ENCODE measurements around the gene CDK3.
"Not testable (repeated sequence)": the region's sequence is repeated elsewhere in the genome, so short reads cannot be mapped to it uniquely, and the experiment has no call there.

CDK3 gene

DNA sequence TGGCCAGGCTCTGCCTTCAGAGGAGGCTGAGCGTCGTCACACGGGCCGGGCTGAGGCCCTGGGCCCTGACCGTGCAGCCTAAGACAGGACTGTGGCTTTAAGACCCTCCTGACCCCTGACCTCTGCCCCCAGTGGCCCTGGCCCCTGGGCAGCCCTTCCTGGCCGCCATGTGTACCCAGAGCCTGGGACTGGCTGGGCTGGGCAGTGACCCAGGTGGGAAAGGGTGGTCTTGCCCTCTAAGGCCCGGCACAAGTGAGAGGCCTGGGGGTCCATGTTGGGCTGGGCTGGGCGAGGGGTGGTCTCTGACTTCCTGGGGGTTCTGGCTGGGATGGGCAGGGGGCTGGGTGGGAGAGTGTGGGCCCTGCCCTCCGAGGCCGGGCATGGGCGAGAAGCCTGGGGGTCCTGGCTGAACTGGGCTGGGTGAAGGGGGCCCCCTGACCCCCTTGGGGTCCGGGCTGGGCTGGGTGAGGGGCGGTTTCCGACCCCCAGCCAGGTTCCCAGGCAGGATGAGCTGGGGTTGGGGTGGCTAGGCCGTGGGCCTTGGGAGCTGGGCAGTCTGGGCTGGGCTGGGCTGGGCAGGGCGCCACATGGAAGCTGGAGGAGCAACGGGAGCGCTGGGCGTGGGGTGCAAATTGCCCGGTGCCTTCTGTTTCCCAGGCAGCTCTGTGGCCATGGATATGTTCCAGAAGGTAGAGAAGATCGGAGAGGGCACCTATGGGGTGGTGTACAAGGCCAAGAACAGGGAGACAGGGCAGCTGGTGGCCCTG lies at the start of gene CDK3:
TSS of gene CDK3 (plus strand) at position 101 of the 767 bp plus-strand sequence. CDS start at position 672, 571 bp downstream.
- peak; percentile 31 for DNase-seq

DNA sequence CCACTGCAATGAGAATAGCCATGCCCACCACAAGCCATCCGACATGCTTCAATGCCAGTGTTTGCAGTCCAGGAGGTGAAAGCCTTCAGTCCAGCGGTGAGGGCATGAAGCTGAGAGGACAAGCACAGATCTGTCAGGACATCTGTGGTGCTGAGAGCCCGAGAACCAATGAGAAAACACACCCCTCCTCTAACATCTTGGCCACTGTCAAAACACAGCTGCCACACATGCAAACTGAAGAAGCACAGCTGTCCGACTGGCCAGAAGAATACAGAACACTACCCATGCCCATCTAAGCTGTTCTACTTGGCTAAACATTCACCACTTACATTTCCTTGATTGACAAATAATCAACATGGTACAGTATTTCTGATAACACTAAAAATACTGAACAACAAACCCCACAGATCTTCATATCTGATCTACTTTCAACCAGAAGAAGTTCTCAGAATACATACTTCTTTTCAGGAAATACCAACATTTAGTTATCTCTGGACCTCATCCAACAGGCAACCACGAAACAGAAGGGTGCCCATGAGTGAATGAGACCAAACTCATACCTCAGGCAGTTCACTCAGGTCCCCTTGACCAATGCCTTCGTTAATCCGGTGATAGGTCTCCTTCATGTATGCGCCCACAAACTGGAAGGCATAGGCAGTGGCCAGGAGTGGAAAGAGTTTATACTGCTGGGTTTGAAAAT lies 49.6 kb upstream of the CDK3 start:
- peak; percentile 42 for DNase-seq

DNA sequence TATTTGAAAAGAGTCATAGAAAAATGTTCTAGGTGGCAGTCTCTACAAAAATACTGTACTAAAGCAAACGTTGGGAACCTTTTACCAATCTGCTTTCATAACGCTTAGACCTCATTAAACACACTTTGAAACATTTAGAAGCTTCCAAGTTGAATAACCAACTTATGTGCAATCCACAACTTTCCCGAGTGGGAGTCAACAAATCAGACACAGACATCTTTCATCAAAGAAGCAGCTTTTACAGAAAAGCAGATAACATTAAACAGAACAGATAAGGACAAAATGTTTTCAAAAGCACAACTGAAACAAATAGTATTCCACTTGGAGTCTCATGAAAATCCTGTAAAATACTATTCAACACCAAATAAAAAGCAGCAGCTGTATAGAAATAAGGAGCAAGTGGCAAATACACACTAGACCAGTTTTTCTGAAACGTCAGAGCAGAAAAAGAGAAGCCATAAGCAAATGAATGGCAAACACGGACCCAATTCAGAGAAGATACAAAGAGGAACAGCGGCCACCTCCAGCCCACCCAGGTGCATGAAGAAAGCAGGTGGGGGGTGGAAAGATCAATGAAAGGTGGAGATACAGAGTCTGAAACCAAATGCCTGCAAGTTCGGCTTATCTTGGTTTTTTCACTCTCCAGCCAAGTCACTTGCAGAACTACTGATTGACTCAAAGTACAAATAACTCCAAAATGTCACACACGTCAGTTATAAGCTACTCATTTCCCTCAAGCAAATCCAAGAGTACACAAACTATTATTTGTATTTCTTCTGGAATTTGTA lies 41.4 kb upstream of the CDK3 start:
- no peak for DNase-seq

DNA sequence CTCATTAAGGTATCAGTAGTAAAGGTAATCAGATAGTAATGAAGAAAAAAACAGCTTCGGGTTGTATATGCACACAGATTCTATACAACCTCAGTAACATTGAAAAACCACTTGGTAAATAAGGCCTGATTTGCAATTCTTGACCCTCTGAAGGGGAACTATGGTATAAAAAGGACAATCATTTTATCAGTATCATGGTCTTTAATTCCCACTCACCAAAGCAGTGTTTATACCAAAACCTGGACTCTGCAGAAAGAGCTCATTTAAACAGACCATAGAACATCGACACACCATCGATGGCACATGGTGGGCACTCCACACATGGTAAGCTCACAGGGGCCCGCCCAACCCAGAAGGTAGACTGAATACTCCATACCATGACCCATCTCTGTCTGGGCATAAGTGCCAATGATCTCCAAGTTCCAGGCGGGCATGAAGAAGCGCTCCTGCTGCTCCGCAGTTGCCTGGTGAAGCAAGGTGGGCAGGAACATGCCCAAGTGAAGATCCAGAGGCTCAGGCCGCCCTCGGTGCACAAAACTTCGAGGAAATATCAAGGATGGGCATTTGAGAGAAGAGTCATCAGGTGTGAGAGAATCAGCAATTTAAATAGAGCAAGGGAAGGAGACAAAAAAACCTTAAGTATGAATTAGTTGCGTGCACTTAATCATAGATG lies 40.7 kb upstream of the CDK3 start:
- no peak for DNase-seq

DNA sequence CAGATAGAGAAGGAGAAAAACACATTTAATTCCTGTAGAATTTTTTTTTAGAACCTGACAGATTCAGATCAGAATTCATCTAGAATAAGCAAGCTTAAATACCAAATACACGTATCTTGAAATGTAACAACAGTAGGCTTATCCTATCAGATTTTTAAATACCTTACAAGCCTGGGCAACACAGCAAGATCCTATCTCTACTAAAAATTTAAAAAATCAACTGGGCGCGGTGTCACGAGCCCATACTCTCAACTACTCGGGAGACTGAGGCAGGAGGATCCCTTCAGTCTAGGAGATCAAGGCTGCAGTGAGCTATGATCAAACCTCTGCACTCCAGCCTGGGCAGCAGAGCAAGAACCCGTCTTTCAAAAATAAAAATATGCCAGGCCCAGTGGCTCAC lies 35.2 kb upstream of the CDK3 start:
- no peak for DNase-seq

DNA sequence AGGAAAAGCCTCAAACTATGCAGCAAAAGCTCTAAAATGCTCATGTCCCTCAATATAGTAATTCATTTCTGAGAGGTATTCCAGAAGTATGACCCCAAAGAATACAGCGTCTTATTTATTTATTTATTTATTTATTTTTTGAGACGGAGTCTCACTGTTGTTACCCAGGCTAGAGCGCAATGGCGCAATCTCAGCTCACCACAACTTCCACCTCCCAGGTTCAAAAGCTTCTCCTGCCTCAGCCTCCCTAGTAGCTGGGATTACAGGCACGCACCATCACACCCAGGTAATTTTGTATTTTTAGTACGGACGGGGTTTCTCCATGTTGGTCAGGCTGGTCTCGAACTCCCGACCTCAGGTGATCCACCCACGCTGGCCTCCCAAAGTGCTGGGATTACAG lies 31.6 kb upstream of the CDK3 start:
- not testable (repeated sequence) for DNase-seq

DNA sequence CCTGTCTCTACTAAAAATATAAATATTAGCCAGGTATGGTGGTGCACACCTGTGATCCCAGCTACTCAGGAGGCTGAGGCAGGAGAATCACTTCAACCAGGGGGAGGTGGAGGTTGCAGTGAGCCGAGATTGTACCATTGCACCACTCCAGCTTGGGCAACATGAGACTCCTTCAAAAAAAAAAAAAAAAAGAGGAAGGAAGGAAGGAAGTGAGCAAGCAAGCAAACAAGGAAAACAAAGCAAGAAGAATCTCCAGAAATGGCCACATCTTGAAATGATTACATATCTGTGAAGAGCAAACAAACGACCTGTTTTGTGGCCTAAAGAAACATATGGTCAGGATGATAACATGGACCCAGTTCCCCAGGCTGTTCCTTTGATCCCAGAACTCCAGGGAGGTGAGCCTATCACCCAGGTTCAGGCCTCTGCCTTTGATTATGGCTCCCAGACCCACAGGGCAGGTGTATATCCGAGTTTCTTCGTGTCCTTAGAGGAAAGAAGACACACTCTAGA lies 30.6 kb upstream of the CDK3 start:
- no peak for DNase-seq

DNA sequence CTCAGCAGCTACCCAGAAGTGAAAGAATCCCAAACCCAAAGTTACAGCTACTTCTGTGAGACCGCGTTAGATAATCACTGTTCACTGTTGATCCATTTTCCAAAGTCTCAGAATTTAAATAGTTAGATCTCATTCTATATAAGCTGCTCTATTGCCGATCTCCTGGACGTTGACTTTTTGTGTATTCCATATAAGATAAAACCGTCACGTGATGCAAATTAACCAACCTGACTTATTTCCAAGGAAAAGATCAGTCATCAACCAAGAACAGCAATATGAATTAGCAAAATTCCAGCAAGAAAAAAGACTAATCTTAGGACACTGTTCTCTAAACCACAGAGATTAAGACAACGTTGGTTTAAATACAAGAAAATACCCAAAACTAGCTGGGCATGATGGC lies 30.0 kb upstream of the CDK3 start:
- no peak for DNase-seq

DNA sequence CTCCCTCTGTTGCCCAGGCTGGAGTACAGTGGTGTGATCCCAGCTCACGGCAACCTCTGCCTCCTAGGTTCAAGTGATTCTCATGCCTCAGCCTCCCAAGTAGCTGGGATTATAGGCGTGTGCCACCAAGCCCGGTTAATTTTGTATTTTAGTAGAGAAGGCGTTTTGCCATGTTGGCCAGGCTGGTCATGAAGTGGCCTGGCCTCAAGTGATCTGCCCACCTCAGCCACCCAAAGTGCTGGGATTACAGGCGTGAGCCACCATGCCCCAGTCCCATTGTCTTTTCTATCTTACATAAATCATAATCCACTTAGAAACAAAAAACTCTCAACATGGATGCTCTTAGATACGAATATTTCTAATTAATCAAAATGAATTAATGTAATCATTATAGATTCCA lies 25.5 kb upstream of the CDK3 start:
- DNase-seq: not testable (repeated sequence)

DNA sequence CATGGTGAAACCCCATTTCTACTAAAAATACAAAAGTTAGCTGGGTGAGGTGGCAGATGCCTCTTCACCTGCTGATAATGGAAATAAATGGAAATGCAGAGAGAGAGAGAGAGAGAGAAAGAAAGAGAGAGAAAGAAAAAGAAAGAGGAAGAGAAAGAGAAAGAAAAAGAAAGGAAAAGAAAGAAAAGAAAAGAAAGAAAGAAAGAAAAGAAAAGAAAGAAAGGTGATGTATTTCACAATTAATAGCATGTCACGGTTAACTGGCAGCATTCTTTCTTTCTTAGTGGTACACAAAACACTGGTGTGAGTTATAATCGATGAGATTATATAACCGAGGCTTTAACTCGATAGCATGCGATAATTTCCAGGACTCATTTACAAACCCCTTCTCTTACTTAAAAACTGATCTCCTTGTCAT lies 24.9 kb upstream of the CDK3 start:
- DNase-seq: no peak

DNA sequence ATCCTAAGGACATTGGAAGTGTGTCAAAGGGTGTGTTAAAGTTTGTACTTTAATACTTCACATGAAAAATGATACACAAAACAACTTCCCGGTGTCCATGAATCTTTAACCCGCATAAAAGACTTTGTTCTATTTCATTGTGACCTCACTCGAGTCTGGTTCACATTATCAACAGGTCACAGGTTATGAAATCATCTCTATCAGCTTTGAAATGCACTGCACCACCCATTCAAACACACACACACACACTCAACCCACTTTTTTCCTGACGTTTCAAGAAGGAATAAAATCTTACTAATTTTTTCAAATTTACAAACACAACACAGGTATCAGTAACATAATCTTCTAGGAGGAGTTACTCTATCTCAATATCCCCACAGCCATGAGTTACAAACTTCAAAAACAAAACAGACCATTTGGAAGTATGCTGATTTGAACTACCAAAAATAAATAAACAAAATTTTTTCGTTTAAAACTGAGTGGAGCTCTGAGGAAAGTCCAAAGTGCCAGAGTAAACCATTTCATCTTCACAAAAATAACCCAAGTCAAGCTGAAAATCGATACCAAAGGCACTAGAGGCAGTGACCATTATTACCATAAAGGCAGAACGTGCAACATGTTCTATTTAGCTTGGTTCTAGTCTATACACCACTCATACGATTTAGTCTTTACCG lies 24.3 kb upstream of the CDK3 start:
- no peak for DNase-seq

DNA sequence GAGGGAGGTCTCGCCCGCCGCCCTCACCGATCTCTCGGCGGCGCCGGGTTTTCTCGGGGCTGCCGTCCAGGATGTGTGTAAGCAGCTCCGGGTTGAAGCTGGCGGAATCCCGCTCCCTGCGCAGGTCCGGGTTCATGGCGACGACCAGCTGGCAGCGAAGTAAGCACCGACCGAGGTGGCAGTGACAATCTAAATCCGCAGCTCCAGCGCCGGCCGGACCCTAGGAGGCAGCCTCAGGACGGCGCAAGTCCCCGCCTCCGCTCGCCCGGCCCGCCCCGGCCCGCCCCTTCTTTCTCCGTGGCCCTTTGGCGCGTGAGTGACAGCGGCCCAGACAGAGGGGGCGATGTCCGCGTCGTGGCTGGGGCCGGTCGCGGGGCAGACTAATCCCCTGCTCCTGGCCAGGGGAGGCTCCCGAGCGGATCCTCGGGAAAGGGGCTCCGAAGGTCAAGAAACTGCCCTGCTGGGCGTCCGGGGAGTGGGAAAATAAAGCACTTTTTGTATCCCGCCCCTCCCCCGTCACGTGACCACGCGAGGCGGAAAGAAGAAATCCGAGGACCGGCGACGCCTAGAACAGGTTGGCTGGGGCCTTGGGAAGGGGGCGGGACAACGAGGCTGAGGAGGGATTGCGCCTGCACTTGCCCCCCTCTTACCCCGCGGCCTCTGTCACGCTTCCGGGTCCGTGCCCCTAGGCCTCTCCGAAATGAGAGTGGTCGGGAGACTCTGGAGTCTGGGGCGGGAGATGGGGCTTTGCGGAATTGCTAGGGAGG lies 21.5 kb upstream of the CDK3 start, which contains the start of the genes ACOX1 and TEN1:
TSS of gene ACOX1 (minus strand) at position 229 of the 767 bp plus-strand sequence. CDS start at position 136, 93 bp downstream.
TSS of gene TEN1 (plus strand) at position 303 of the 767 bp plus-strand sequence. CDS start 6,953 bp downstream, outside the sequence.
- DNase-seq: peak; percentile 99

DNA sequence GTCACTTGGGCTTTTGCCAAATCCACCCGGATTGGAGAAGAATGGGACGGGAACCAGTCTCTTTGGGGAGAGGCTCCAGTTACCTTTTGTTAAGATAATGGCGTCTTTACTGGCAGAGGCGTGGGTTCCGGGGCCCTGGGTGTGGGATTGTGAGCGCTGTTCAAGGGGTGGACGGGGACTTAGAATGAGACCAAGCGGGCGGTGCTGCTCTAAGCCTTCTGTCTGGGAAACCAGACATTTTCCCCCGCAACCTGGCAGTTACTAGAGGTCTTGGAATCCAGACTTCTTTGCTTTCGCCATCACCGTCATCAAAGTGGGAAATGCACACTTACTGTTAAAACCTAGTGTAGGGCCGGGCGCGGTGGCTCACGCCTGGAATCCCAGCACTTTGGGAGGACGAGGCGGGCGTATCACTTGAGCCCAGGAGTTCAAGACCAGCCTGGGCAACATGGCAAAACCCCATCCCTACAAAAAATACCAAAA lies 20.9 kb upstream of the CDK3 start:
- DNase-seq: no peak

DNA sequence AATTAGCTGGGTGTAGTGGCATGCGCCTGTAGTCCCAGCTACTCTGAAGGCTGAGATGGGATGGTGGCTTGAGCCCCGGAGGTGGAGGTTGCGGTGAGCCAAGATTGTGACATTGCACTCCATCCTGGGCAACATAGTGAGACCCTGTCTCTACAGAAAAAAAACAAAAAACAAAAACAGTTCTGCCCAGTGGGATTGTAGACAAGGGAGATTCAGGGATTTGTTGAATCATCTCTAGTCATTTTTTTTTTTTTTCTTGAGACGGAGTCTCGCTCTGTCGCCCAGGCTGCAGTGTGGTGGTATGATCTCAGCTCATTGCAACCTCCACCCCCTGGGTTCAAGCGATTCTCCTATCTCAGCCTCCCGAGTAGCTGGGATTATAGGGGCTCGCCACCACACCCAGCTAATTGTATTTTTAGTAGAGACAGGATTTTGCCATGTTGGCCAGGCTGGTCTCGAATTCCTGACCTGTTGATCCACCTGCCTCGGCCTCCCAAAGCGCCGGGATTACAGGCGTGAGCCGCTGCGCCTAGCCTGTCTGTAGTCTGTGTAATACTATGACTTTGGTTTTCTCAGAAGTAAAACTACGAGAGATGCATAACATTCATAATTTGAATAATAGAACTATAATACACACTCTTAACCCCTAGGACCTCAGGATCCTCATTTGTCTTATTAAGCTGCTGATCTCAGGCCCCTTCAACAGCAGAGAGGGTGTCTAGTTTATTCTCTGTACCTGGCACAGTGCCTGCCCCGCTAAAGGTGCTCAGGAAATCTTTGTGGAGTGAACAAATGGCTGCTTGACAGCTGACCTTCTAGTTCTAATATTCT lies 20.3 kb upstream of the CDK3 start:
- DNase-seq: no peak

DNA sequence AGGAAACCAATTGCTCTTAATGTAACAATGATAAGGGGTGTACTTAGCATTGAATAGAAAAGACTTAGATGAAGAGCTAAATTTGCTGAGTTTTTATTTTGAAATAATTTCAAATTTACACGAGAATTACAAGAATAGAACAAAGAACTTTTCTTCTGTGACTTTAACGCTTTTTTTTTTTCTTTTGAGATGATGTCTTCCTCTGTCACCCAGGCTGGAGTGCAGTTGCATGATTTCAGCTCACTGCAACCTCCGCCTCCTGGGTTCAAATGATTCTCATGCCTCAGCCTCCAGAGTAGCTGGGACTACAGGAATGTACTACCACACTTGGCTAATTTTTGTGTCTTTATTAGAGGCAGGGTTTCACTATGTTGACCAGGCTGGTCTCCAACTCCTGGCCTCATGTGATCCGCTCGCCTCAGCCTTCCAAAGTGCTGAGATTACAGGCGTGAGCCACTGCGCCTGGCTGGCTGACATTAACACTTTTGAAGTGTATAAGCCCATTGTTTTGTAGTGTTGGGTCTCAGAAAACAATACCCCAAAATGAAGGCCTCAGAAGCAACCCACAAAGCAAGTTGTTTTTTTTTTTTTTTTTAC lies 19.5 kb upstream of the CDK3 start:
- no peak for DNase-seq

DNA sequence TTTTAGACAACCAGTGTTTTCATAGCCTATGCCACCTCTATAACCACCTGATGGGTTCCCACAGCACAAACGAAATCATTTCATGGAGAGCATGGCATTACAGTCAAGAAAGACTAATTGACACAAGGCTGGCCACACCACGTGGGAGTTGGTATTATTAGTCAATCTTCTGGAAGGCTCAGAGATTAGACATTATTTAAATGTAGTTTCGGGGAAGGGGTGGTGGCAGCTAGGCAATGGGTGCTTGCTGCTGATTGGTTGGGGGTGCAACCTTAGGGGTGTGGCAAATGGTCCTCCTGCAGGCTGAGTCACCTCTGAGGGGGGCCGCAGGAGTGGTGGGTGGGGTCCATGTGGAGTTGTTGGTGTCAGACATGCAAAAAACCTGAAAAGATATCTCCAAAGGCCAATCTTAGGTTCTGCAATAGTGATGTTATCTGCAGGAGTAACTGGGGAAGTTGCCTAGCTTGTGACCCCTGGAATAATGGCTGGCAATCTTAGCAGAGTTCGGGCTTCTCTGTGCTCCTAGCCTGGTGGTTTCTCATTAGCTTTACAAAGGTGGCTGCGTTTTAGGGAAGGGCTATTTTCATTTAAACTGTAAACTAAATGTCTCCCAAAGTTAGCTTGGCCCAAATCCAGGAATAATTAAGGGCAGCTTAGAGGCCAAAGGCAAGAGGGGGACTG lies 17.0 kb upstream of the CDK3 start:
- DNase-seq: no peak

DNA sequence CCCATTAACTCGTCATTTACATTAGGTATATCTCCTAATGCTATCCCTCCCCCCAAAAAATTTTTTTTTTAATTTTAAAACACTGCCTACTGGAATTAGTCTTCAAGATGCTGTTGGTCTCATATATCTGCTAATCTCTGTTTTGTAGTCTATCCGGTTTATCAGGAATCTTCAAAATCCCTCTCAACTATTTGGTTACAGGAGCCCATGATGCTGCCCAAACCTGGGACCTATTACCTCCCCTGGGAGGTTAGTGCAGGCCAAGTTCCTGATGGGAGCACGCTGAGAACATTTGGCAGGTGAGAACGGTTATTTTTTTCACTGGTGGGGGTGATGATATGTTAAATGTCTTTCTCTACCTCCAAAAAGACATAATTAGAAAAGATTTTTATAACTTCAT lies 14.7 kb upstream of the CDK3 start:
- no peak for DNase-seq

DNA sequence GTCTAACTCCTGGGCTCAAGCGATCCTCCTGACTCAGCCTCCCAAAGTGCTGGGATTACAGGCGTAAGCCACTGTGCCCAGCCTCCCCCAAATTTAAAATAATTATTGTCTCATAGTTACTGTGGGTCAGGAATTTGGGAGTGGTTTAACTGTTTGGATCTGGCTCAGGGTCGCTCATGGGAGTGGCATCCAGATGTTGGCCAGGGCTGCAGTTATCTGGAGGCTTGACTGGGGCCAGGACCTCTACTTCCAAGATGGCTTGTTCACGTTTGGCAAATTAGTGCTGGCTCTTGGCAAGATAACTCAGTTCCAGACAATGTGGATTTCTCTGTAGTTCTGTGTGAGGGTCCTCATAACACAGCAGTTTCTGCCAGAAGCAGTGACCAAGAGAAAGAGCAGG lies 13.6 kb upstream of the CDK3 start:
- DNase-seq: no peak

DNA sequence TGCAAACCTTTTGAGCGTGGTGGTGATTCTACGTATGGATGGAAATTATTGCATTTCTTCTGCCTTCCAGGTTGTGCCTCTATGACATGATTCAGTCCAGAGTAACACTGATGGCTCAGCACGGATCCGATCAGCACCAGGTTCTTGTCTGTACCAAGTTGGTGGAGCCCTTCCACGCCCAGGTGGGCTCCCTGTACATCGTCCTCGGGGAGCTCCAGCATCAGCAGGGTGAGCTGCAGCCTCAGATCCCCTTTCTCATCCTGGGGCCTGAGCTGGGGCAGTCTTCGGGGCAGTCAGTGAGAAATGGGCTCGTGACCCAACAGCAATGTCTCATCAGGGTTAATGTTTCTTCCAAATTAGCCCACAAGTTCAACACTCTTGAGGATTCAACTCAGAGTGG lies 9.3 kb upstream of the CDK3 start:
- no peak for DNase-seq

Data from left hindlimb (tissue), 1 donor.